ENCODE measurements around the gene MTA2.

GRCh38 chr11:62599901-62600300 lies 1.8 kb downstream of the MTA2 start:
- TF ChIP-seq CTCF (conservative IDR thresholded peaks at IDR 0.05; ENCODE audit: low read length) (no peak), EZH2phosphoT487 (IDR thresholded peaks at IDR 0.05; ENCODE audit: borderline replicate concordance) (no peak)

Data from Loucy (cell line).